Left colon (tissue), 2 donors: ENCODE results near the gene TAGLN. TPM values are rescaled to one million over a fixed set of nuclear protein-coding genes. Genes with fewer than 3 reads are reported as not detected.
"Not testable (repeated sequence)": the region's sequence is repeated elsewhere in the genome, so short reads cannot be mapped to it uniquely, and the experiment has no call there.

Experiments
- ATAC-seq: fragments of 200-7000 bp; cut with Tn5 transposase; one replicate; pipeline ENCODE4 v1.9.1; 2020; ENCODE audit warnings: mild to moderate bottlenecking, moderate library complexity
- DNase-seq, 2 donors: peaks; one replicate each; pipeline ENCODE4 v3.0.0-alpha.2; 2020
- intact Hi-C, 2 donors: fragments of 100-400 bp; cut with DNase I in 1 of 2; cut with micrococcal nuclease in 1 of 2; formaldehyde crosslinking; loops; one replicate each; pipeline versions ENCODE4 v1.11.2 to v1.14.0; 2022; cut with DNase I, micrococcal nuclease
- total RNA-seq, 2 donors: library from RNA; stranded (reverse); fragmentation: NEBNext Ultra II Directional; extraction: Animal tissue kit (Norgen Biotek cat#: 25700); gene quantifications; one replicate each; pipeline ENCODE4 v1.2.1, GENCODE V29; 2021
- donor health status: DM: no; HTN: no; CAD: no.
- donor health status: DM: yes; HTN: yes; CAD: no.

Gene TAGLN
- total RNA-seq, 2 donors from 2014 or later, result 64.6 to 747 TPM

- DNase-seq (peak; percentile 43 to 72), ATAC-seq (peak; percentile 58)
- intact Hi-C loops, result no loop called here
Measured at GRCh38 chr11:117179048-117179999, 19.8 kb upstream of the TAGLN start.

GRCh38 chr11:117180020-117180419 is 19.1 kb upstream of the TAGLN start:
- intact Hi-C loops, result loop anchor here (5.0 kb wide), 2 partner anchors 42 to 47 kb away; no protein-coding TSS in a partner anchor
- DNase-seq, result no peak
- ATAC-seq, result no peak

GRCh38 chr11:117180661-117181585 is 18.2 kb upstream of the TAGLN start:
- ATAC-seq (peak; percentile 49), DNase-seq (peak; percentile 88 to 89)
- intact Hi-C loops, result loop anchor here (5.0 kb wide), 2 partner anchors 41 to 46 kb away; no protein-coding TSS in a partner anchor

- no peak for DNase-seq
- no peak for ATAC-seq
- intact Hi-C loops, result loop anchor here (5.0 kb wide), 2 partner anchors 40 to 45 kb away; no protein-coding TSS in a partner anchor
Measured at GRCh38 chr11:117181586-117182550, 17.3 kb upstream of the TAGLN start.

- peak in 1 of 2 donors; percentile 23 for DNase-seq
- ATAC-seq, result no peak
- intact Hi-C loops, result loop anchor here (5.0 kb wide), 2 partner anchors 40 to 45 kb away; no protein-coding TSS in a partner anchor
Measured at GRCh38 chr11:117182551-117182935, 16.6 kb upstream of the TAGLN start.

GRCh38 chr11:117183178-117183577 is 16.0 kb upstream of the TAGLN start:
- not testable (repeated sequence) for ATAC-seq, DNase-seq
- intact Hi-C loops, result loop anchor here (5.0 kb wide), 2 partner anchors 39 to 44 kb away; no protein-coding TSS in a partner anchor

- peak in 1 of 2 donors; percentile 62 for DNase-seq
- intact Hi-C loops, result loop anchor here (5.0 kb wide), 2 partner anchors 38 to 43 kb away; no protein-coding TSS in a partner anchor
Measured at GRCh38 chr11:117183724-117184349, 15.3 kb upstream of the TAGLN start.

GRCh38 chr11:117185736-117186430 is 13.3 kb upstream of the TAGLN start:
- intact Hi-C loops, result no loop called here
- ATAC-seq (no peak), DNase-seq (no peak)

More at GRCh38 chr11:117183724-117184349, 15.3 kb upstream of the TAGLN start:
- ATAC-seq, result peak; percentile 23

- DNase-seq, result no peak
- intact Hi-C loops, result no loop called here
- no peak for ATAC-seq
Measured at GRCh38 chr11:117186431-117186761, 12.8 kb upstream of the TAGLN start.

- peak; percentile 7 for ATAC-seq
- DNase-seq, result no peak
- intact Hi-C loops, result no loop called here
Measured at GRCh38 chr11:117187007-117187406, 12.2 kb upstream of the TAGLN start.

GRCh38 chr11:117187428-117187798 is 11.8 kb upstream of the TAGLN start:
- no peak for ATAC-seq
- intact Hi-C loops, result no loop called here
- no peak for DNase-seq

- ATAC-seq, result no peak
- intact Hi-C loops, result no loop called here
- DNase-seq, result peak in 1 of 2 donors; percentile 6
Measured at GRCh38 chr11:117187799-117188481, 11.2 kb upstream of the TAGLN start.

GRCh38 chr11:117188620-117189081 is 10.5 kb upstream of the TAGLN start:
- peak; percentile 31 to 38 for DNase-seq
- no peak for ATAC-seq
- intact Hi-C loops, result no loop called here

- DNase-seq (peak in 1 of 2 donors; percentile 53), ATAC-seq (no peak)
- intact Hi-C loops, result no loop called here
Measured at GRCh38 chr11:117189191-117189940, 9.8 kb upstream of the TAGLN start.

GRCh38 chr11:117189941-117190544 is 9.1 kb upstream of the TAGLN start:
- DNase-seq (no peak), ATAC-seq (no peak)
- intact Hi-C loops, result no loop called here
